HL-60/S4 treated with phorbol 12-myristate 13-acetate at 8.2 ng/mL for 4 days and 3 days (cell line): ENCODE data around the gene SLC7A10.

Experiments used
- in situ Hi-C: fragments of 300-500 bp; cut with MboI; formaldehyde crosslinking; loops from 2 replicates; pipeline ENCODE4 v1.15.0; 2022; ENCODE audit warnings: low sequenced_read_pairs

The SLC7A10 gene

DNA sequence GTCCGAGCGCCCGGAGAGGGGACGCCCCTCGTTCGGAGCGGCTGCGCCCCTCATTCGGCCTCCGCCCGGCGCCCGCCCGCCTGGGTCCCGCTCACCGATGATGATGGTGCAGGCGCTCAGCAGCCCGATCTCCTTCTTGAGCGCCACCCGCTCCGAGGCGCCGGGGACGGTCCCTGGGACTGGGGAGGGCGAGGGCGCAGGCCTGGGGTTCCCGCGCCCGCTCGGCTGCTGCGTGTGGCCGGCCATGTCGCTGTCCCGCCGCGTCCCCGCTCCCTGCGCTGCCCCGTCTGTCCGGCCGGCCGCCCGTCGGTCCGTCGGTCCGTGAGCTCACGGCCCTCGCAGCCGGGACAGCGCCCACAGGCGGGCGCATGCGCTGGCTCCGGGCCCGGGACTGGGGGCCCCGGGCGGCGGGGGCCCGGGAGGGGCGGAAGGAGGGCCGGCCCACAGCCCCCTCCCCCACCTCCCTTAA lies at the start of gene SLC7A10:
Gene SLC7A10 (minus strand): TSS at position 393 of the 469 bp plus-strand sequence. CDS start 147 bp downstream, at position 246.
- in situ Hi-C loops: no loop called here

DNA sequence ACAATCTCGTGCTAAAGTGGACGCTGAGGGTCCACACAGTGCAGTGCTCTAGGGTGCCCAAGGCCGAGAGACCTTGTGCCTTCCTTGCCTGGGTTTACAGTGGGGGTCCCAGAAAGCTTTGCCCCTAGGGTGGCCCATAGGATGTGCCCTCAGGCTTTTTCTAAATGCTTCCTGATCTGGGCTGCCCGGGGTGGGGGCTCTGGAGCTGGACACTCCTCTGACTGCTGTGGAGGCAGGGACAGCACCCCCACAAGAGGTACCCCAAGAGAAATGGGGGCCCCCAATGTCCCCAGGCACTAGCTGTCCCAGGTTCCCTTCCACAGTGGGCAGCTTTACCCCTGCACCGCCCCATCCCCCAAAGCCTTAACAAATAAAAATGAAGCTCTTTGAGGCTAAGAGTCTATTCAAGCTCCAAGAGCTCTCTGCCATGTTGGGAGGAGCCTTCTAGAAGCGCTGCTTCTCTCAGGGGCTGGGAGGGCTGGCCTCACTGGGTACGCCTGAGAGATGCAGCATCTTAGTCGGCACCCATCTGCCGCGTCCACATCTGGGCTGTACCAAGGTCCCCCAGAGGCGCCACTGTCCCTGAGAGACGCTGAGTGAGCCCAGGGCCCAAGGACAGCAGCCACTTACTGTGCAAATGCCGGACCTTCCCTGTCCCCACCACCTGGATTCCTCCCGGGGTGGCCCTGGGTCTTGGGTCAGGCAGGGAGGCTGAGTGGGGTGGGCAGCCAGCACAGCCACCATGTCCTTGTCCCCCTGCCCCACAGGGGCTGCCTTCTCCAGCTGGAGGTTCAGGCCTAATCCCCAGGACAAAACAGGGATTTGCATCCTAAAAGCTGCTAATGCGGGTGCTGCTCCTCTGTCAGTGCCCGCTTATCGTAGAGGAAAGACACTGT lies 49.3 kb upstream of the SLC7A10 start:
- in situ Hi-C loops: no loop called here

DNA sequence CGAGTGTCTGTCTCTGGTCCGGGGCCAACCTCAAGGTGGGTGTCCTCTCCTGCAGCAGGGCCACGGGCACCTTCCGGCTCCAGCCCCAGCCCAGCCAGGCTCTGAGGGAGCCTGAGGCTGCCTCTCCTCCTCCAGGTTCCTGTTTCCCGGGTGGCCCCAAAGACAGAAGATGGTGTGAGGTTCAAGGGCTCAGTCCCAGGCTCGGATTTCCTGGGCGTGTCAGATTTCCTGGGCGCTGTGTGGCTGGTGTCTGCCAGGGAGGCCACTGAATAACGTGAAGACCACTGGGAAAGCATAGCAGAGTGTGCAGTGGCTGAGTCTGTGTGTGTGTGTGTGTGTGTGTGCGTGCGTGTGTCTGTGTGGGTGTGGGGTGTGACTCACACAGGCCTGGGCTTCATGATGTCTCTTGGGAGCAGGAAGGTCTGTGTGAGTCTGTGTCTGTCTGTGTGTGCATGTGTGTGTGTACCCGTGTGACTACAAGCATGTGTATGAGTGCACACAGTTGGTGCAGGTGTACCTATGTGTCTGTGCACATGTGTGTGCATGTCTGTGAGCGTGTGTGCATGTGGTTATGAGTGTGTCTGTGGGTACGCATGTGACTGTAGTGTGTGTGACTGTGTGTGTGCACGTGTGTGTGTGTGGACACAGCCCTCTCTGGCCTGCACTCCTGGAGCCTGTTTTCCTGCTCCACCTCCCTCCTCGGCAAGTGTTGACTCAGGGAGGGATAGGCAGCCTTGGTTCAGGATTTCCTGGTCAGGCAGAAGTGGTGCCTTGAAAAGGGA lies 48.4 kb upstream of the SLC7A10 start:
- in situ Hi-C loops: no loop called here

DNA sequence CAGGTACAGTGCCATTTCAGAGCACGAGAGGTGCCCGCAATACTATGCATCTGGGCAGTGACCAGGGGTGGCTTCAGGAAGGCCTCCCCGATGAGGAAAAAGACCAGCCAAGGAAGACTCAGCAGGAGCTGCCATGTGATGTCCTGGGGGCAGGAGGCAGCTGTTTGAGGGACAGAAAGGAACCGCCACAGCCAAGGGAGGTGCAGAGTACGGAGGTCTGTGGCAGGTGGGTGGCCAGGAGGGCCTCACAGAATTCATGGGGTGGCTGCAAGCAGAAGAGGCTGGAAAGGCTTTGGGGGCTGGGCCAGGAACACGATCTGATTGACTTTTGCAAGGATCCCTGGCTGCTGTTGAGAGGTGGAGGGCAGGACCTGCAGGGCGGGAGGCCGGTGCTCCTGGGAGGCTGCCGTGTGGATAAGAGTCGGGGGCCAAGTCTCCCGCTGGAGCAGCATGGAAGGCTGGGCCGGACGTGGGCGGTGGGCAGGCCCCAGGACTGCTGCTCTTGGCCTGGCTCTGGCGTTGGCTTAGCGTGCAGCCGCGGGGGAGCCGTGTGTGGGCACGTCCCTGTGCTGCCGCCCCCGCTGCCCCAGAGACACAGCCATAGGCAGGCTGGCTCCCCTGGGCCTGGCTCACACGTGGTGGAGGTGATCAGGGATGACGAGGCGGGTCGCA lies 47.6 kb upstream of the SLC7A10 start:
- in situ Hi-C loops: no loop called here

DNA sequence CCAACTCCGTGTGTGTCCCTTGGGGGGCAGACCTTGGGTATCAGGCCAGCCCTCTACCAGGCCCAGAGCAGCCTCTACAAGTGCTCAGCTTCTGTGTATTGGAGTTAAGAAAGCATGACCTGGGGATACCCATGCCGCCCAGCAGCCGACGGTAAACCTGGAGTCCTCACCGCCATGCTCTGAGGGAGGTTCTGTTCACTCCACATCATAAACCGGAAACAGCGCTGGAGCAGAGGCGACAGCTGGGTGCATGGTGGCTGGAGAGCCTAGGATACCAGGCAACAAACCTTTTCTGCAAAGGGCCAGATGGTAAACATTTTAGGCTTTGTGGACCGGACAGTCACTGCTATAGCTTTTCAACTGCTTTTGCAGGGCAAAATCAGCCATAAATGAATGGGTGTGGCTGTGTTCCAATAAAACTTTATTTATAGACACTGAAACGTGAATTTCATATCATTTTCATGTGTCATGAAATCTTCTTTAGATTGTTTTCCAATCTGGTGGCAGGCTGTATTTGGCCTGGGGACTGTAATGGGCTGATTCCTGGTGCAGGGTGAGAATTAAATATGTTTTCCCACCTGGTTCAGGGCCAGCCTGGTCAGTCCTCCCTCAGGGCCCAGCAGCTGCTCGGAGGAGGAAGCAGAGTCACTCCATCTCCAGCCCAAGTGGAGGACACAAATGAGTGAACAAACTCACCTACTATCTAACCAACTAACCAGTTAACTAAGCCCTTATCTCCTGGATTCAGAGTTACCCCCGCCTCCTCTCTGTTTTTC lies 45.8 kb upstream of the SLC7A10 start:
- in situ Hi-C loops: no loop called here

DNA sequence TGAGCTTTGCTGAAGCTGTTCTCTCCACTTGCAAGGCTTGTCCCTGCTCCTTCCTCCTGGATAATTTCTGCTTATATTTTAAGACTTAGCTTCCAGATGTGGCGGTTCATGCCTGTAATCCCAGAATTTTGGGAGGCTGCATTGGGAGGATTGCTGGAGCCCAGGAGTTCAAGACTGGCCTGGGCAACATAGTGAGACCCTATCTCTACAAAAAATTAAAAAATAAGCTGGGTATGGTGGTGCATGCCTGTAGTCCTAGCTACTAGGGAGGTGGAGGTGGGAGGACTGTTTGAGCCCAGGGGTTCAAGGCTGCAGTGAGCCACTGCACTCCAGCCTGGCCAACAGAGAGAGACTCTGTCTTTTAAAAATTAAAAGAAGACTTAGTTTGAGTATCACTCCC lies 45.1 kb upstream of the SLC7A10 start:
- in situ Hi-C loops: no loop called here

DNA sequence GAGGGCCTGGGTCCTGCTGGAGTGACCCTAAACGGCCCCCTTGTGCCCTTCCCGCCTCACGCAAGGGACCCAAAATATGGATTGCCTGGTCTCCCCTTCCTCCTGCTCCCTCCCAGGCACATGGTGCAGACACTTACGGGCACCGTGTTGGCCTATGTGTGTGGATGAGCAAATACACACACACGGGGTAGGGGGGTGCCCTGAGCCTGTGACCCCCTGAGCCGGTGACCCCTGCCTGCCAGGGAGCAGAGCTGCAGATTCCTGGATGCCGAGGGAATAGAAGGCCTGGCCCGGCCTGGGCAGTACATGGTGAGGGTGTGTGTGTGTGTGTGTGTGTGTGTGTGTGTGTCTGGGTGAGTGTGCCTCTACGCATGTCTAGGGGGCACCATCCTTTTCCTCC lies 43.4 kb upstream of the SLC7A10 start:
- in situ Hi-C loops: no loop called here

DNA sequence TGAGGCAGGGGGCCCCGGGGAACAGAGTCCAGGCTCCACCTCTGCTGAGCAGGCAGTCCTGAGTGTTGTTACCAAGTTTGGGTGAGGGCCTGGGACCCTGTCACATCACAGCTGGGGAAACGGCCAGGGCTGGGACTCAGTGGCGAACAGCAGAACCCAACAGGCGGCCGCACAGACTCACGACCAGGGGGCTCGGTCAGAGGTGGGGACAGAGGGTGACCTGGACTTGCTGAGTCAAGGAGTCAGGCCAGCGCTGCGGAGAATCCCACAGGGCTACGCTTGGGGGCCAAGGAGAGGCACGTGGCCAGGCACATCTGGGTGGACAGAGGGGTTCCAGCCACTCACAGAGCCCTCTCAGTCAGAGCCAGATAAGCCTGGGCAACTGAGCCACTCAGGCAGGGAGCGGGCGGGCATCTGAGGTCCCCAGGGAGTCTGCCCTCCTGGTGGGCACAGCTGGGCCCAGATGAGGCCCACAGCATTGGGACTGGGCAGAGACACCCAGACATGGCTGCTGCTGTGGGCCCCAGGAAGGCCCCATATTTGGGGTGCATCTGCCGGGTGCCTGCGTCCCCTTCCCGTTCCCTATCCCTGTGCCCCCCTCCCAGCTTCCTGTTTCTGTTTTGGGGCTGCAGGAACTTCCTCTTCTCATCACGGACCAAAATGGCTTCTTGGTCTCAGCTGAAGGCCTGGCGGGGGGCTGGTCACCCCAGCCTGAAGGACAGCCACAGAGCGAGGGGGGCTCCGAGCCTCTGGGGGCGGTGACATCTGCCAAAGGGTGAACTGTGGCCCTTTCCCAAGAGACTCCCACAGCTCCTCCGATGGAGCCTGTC lies 42.7 kb upstream of the SLC7A10 start:
- in situ Hi-C loops: no loop called here

DNA sequence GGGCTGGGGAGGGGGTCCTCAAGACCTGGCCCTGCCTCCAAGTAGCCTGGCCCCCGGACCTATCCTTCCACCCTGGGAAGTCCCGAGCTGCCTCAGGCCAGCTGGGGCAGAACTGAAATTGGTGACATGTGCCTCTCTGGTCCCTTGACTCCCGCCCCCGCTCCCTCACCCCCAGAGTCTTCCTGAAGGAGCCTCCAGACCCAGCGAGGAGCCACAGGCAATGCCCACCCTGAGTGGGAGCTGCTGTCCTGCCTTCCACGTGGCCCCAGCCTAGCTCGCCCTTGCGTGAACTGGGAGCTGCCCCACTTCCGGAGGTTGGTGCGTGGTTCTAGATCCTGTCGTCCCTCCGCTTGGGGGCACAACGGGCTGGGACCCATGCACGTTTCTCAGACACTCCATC lies 42.1 kb upstream of the SLC7A10 start:
- in situ Hi-C loops: no loop called here

DNA sequence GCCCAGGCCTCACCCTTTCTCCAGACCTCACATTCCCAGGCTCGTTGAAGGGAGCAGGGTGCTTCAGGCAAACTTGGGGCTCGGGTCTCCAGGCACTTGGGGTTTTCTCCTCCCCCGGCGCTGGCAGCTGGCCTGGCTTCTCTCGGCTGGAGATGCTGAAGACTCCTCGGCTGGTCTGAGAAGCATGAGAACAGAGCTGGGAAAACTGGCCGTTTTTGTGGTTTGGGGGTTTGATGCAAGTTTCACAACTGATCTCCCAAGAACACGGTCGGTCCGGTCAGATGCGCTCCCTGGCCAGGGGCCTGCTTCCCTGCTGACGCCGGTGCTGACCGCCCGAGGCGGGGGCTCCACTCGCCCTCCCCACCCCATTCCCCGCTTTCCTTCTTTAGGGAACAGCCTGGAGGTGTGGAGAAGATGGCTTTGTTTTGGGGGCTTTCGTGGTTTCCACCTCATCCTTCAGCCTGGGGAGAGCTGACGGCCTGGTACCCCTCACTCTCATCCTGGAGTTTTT lies 41.4 kb upstream of the SLC7A10 start:
- in situ Hi-C loops: no loop called here

DNA sequence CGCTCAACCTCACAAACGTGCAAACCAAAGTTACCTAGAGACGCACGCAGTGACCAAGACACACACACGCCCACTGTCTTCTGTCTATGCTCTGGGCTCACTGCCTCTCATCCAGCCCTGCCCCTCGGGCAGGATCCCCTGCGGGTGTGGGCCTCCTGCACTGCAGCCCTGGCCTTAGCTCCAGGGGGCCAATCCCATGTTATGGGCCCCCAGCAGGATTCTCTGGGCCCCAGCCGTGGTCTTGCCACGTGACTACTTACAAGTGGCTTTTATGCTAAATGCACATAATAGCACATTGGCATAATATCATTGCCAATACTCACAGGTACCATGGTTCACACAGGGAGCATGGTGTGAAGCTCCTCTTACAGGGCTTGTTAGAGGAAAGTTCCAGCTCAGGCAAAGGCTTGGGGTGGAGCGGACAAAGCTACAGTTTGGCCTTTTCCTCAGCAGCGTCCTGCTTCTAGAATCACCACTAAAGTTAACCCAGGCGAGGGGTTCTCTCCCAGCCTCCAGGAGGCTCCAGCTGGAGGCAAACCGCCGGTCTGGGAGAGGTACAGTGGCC lies 39.3 kb upstream of the SLC7A10 start:
- in situ Hi-C loops: no loop called here

DNA sequence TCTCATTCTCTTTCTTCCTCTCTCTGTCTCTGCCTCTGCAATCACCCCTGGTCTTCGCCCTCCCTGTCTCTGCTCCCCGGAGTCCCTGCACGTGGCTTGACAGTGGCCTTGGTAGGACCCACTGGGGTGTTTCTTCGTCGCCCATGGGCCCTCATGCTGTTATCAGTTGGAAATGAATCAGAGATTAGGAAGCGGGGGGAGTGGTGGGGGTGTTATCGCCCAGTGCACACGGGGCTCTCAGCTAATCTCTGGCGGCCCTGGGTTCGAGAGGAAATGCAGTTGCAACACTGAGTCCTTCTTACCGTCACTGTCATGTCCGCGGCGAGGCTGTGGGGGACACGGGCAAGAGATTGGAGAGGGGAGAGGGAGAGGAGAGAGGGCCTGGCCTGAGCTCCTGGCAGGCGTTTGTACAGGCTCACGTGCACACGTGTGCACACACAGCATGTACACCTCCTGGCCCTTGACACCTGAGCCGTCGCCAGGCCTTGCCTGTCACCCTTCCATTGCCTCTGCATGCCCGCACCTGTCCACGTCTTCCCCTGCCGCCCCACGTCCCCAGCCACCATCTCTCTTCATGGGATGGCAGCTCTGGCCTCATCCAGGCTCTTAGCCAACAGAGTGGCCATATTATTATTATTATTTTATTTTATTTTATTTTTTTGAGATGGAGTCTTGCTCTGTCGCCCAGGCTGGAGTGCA lies 37.8 kb upstream of the SLC7A10 start:
- in situ Hi-C loops: no loop called here

DNA sequence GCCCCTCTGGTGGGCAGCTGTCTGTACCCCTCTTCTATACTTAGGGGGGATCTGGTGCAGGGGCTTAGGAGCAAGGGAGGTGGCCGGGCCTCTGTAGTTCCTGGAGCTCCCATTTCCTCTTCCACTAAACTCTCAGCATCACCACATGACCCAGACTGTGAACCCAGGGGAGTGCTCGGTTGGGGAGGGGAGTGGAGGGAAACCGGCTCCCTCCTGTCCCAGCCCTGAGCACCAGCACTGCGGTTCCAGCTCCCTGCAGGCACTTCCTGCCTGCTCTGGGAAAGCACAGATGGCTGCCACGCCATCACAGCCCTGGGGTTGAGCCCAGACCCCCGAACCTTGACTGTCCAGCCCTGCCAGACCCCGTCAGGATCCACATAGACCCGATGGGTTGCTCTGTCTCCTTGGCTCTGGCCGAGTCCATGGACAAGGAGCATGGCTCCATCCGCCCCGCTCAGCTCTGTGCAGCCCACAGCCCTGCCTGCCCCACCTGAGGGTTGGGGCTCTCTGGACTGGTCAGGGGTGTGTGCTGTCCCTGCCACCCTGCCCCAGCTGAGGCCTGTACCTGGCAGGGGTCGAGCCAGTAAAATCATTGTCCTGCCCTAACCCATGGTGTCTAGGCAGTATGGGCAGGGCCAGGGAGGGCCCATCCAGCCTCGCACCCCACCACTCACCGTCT lies 36.0 kb upstream of the SLC7A10 start:
- in situ Hi-C loops: no loop called here

DNA sequence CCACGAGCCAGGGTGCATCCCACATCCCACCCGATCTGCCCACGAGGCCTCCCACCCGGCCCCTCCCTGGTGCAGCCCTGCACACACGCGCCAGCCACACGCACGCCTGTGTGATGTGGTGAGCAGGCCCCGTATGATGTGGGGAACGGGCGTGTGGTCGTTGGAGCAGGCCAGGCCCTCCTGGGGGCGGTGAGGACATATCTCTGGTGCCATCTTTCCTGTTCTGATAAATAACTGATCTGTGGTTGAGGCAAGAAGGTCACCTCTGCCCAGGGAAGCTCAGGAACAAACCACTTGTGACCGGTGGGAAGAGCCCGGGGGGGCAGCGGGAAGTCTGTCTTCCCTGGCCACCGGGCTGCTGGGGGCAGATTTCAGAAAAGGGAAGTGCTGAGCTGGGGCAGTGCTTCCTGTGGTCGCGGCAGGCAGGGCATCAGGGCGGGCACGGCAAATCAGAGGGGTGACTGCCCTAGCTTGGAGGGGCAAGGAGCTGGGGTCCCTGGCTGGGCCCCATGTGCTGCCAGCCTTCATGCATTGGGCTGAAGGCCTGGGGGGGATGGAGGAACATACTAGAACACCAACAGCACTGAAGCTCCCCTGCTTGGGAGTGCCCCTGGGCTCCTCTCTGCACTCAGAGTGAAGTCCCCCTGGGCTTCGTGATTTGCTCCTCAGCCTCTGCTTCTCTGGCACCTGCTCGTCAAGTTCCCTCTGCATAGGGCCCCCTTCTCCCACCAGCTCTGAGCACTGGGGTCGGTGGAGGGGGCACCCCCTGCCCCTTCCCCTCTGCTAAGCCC lies 35.2 kb upstream of the SLC7A10 start:
- in situ Hi-C loops: no loop called here

DNA sequence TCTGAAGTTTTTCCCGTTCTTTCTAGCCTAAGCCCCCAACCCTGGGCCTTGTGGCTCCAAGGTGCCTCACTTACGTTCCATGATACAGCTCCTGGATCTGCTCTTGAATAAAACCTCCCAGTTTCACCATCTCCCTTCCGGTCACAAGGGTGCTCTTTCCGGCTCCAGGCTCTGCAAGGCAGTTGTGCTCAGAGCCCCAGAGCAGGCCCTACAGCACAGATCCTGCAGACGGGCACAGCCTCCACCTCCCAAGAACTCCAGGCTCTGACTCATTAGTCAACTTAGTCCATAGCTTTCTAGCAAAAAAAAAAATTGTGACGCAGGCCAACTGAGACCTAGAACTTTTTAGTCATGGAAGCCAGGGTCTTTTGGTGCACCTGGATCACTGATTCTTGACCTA lies 33.9 kb upstream of the SLC7A10 start:
- in situ Hi-C loops: no loop called here

DNA sequence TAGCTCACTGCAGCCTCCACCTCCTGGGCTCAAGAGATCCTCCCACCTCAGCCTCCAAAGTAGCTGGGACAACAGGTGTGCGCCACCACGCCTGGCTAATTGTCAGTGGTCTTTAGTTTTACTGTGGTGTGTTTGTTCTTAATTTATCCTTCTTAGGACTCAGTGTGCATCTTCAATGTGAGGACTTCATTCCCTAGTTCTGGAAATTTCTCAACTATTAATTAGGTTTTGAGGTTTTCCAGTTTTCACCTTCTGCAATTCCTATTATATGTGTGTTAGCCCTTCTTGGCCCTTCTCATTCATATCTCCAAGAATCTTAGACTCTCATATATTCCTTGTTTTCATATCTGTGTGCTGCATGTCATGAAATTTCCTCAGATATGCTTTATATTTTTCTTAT lies 32.2 kb upstream of the SLC7A10 start:
- in situ Hi-C loops: no loop called here

DNA sequence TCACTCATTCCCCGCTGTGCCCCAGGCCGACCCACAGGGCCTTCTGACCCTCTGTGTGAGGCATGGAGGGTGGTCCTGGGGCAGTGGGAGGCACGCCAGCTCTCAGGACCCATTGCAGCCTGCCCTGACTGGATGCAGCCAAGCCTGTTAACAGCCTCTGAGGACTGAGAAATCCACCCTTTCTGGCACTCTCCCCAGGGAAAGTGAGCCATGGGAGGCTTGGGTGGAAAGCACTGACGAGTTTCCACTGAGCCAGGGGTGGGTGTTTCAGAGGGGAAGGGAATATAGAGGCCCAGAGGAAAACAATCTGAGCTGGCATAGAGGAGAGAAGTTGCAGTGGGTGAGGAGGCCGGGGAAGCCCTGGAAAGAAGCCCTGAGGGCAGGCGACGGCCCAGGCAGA lies 30.6 kb upstream of the SLC7A10 start:
- in situ Hi-C loops: no loop called here
